Keratinocyte (primary cell): ENCODE results near the gene DEDD.

Experiments used
- CTCF ChIP-seq, 3 experiments: IDR thresholded peaks in 1 of 3; conservative IDR thresholded peaks in 1 of 3; optimal IDR thresholded peaks in 1 of 3; 2 replicates in 2 of 3; 3 replicates in 1 of 3; pipeline versions ENCODE3 to v1.5.1; 2011; ENCODE audit warnings: low read length in 3 of 3, mild to moderate bottlenecking in 3 of 3, moderate library complexity in 2 of 3, control low read depth in 1 of 3, inconsistent platforms in 1 of 3; ENCODE audit not compliant: insufficient read depth in 2 of 3; ENCODE audit errors: extremely low read depth in 1 of 3
- EZH2 ChIP-seq: IDR thresholded peaks from one replicate; pipeline ENCODE4 v1.6.1; 2012; ENCODE audit warnings: inconsistent platforms, mild to moderate bottlenecking, low read length, moderate library complexity

- TF ChIP-seq CTCF (optimal IDR thresholded peaks at IDR 0.05 in 1 of 3, IDR thresholded peaks at IDR 0.05 in 1 of 3, conservative IDR thresholded peaks at IDR 0.05 in 1 of 3; ENCODE audit: extremely low read depth in 1 of 3, insufficient read depth in 2 of 3, low read length in 3 of 3), result no peak
- TF ChIP-seq EZH2, result no peak
Measured at GRCh38 chr1:161128591-161129420, 3.7 kb downstream of the DEDD start.
